ENCODE measurements around the gene ADAM8.

The ADAM8 gene

DNA sequence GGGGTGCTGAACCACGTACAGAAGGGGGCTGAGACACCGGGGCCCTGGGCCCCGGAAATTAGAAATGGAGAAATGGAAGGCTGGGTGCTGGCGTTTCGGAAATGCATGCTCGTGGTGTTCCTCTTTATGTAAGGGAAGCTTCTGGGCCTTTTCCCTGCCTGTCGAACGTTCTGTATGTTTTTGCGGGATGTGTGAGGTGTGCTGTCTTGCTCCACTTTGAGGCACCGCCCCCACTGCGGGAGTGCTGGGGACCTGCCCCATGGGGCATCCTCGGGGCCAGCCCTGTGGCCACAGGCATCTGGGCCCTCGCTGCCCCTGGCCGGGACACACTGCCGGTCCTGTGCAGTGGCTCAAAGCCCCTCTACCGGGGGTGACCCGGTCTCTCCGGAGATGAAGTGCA is 40.7 kb downstream of the ADAM8 start:
- TF ChIP-seq EP300 (IDR thresholded peaks at IDR 0.05; ENCODE audit: borderline replicate concordance), result no peak
- TF ChIP-seq TEAD4 (IDR thresholded peaks at IDR 0.05), result no peak
- TF ChIP-seq, protein P1, sequence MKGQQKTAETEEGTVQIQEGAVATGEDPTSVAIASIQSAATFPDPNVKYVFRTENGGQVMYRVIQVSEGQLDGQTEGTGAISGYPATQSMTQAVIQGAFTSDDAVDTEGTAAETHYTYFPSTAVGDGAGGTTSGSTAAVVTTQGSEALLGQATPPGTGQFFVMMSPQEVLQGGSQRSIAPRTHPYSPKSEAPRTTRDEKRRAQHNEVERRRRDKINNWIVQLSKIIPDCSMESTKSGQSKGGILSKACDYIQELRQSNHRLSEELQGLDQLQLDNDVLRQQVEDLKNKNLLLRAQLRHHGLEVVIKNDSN (IDR thresholded peaks at IDR 0.05), result no peak
- no peak for TF ChIP-seq CEBPB (IDR thresholded peaks at IDR 0.05)

DNA sequence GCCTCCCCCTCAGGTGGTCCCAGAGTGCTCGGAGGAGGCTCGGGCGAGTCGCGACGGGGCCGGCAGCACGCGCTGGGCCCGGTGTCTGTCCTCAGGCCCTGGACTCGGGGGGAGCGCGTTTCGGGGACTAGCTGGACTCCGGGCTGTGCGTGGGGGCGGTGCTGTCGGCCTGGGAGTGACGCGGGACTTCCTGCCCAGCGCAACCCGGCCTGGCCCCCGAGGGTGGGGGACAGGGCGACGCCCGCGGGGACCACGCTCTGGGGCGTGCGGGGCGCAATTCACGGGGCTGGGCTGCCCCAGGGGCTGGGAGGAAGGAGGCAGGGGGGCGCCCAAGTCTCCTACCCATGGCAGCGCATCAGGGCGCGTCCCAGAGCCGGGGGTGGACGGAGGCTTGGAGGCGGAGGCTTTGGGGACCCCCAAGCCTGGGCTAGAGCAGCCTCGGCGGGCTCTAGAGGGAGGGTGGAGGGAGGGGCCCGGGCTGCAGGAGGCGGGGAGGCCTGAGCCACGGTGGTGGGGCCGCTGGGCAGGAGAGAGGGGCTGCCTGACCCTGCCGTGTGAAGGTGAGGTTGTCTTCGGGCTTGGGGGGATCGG is 41.3 kb downstream of the ADAM8 start:
- TF ChIP-seq CEBPB (IDR thresholded peaks at IDR 0.05) (no peak), ZBTB7A (IDR thresholded peaks at IDR 0.05; ENCODE audit: low read depth) (no peak), YY1 (IDR thresholded peaks at IDR 0.05; ENCODE audit: low read depth) (no peak), EP300 (IDR thresholded peaks at IDR 0.05; ENCODE audit: borderline replicate concordance) (no peak), EGR1 (IDR thresholded peaks at IDR 0.05) (no peak), TEAD4 (IDR thresholded peaks at IDR 0.05) (no peak), TAF1 (IDR thresholded peaks at IDR 0.05; ENCODE audit: low read depth) (no peak), CREB1 (IDR thresholded peaks at IDR 0.05; ENCODE audit: low read depth) (no peak)
- TF ChIP-seq, protein P2, sequence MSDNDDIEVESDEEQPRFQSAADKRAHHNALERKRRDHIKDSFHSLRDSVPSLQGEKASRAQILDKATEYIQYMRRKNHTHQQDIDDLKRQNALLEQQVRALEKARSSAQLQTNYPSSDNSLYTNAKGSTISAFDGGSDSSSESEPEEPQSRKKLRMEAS (IDR thresholded peaks at IDR 0.05), result no peak

DNA sequence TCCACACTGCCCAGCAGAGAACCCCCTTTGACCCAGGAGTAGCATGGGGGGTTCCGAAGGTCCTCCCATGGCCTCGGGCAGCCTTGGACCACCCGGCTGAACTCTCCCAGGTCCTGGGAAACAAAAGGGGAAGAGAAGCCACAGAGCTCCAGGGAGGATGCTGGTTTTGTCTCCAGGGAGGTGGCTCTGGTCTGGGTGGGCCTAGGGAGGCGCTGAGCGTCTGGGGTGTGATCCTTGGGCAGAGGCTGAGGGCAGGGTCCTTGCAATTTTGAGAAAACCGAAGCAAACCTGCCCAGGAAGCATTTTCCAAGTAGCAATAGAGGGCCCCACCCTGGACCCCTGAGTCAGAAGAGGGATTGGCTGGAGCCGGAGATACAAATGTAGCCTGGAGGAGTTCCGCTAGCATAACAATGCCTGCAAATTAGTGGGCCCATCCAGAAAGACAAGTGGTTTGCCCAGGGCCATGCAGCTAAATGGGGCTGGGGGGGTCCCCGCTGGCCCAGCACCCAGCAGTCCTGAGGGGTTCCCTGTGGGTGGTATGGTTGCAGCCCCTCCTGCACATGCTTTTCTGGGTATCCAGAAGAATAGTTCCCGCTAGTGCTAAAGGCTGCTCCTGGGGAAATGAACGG is 44.6 kb downstream of the ADAM8 start:
- TF ChIP-seq, protein P1 (IDR thresholded peaks at IDR 0.05), result no peak
- TF ChIP-seq, protein P2 (IDR thresholded peaks at IDR 0.05), result no peak
- TF ChIP-seq FOXM1 (IDR thresholded peaks at IDR 0.05; ENCODE audit: borderline replicate concordance, low read depth) (no peak), EP300 (IDR thresholded peaks at IDR 0.05; ENCODE audit: borderline replicate concordance) (no peak), CREB1 (IDR thresholded peaks at IDR 0.05; ENCODE audit: low read depth) (no peak), RAD21 (IDR thresholded peaks at IDR 0.05; ENCODE audit: low read depth) (no peak), YY1 (IDR thresholded peaks at IDR 0.05; ENCODE audit: low read depth) (no peak), CEBPB (IDR thresholded peaks at IDR 0.05) (no peak), NFIC (IDR thresholded peaks at IDR 0.05) (no peak)
- TF ChIP-seq, protein P3, sequence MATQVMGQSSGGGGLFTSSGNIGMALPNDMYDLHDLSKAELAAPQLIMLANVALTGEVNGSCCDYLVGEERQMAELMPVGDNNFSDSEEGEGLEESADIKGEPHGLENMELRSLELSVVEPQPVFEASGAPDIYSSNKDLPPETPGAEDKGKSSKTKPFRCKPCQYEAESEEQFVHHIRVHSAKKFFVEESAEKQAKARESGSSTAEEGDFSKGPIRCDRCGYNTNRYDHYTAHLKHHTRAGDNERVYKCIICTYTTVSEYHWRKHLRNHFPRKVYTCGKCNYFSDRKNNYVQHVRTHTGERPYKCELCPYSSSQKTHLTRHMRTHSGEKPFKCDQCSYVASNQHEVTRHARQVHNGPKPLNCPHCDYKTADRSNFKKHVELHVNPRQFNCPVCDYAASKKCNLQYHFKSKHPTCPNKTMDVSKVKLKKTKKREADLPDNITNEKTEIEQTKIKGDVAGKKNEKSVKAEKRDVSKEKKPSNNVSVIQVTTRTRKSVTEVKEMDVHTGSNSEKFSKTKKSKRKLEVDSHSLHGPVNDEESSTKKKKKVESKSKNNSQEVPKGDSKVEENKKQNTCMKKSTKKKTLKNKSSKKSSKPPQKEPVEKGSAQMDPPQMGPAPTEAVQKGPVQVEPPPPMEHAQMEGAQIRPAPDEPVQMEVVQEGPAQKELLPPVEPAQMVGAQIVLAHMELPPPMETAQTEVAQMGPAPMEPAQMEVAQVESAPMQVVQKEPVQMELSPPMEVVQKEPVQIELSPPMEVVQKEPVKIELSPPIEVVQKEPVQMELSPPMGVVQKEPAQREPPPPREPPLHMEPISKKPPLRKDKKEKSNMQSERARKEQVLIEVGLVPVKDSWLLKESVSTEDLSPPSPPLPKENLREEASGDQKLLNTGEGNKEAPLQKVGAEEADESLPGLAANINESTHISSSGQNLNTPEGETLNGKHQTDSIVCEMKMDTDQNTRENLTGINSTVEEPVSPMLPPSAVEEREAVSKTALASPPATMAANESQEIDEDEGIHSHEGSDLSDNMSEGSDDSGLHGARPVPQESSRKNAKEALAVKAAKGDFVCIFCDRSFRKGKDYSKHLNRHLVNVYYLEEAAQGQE (IDR thresholded peaks at IDR 0.05; ENCODE audit: low read depth), result no peak

DNA sequence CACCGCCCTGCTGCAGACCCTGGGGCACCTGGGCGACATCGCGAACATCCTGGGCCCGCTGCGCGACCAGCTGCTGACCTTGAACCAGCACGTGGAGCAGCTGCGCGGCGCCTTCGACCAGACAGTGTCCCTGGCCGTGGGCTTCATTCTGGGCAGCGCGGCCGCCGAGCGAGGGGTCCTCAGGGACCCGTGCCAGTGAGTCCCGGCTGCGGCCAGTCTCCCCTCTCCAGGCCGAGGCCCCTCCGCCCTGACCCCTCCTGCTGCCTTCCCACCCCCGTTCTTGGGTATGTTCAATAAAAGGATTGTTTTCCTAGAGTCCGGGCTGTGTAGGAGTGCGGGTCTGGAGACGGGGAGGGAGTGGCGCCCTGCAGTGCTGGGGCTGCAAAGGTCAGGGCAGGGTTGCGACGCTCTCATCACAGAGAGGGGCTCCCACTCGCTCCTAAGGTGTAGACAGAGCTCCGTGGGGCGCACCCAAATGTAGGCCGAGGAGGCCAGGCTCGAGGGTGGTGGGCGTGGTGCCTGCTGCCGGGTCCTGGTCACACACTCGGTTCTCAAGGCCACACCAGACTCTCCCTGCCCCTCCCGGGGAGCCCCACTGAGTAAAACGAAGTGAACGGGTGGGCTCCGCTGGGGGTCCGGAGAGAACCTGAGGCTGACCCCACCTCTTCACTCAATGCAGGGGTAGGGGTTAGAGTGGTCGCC is 45.3 kb downstream of the ADAM8 start:
- TF ChIP-seq RAD21 (IDR thresholded peaks at IDR 0.05; ENCODE audit: low read depth) (no peak), YY1 (IDR thresholded peaks at IDR 0.05; ENCODE audit: low read depth) (no peak), EP300 (IDR thresholded peaks at IDR 0.05; ENCODE audit: borderline replicate concordance) (no peak), EGR1 (IDR thresholded peaks at IDR 0.05) (no peak), CEBPB (IDR thresholded peaks at IDR 0.05) (no peak), TEAD4 (IDR thresholded peaks at IDR 0.05) (no peak), TAF1 (IDR thresholded peaks at IDR 0.05; ENCODE audit: low read depth) (no peak), ZBTB7A (IDR thresholded peaks at IDR 0.05; ENCODE audit: low read depth) (no peak), NFIC (IDR thresholded peaks at IDR 0.05) (no peak), FOXM1 (IDR thresholded peaks at IDR 0.05; ENCODE audit: borderline replicate concordance, low read depth) (no peak)
- TF ChIP-seq, protein P3 (IDR thresholded peaks at IDR 0.05; ENCODE audit: low read depth), result no peak
- TF ChIP-seq, protein P1 (IDR thresholded peaks at IDR 0.05), result no peak
- TF ChIP-seq, protein P2 (IDR thresholded peaks at IDR 0.05), result no peak

All from Ishikawa (cell line).